Measurements from ENCODE around the gene RAVER1.

The RAVER1 gene

GRCh38 chr19:10292789-10293636 is 40.3 kb downstream of the RAVER1 start:
- ATAC-seq: no peak
- TF ChIP-seq, protein P1, sequence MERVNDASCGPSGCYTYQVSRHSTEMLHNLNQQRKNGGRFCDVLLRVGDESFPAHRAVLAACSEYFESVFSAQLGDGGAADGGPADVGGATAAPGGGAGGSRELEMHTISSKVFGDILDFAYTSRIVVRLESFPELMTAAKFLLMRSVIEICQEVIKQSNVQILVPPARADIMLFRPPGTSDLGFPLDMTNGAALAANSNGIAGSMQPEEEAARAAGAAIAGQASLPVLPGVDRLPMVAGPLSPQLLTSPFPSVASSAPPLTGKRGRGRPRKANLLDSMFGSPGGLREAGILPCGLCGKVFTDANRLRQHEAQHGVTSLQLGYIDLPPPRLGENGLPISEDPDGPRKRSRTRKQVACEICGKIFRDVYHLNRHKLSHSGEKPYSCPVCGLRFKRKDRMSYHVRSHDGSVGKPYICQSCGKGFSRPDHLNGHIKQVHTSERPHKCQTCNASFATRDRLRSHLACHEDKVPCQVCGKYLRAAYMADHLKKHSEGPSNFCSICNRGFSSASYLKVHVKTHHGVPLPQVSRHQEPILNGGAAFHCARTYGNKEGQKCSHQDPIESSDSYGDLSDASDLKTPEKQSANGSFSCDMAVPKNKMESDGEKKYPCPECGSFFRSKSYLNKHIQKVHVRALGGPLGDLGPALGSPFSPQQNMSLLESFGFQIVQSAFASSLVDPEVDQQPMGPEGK (CRISPR knock-in tag; IDR thresholded peaks at IDR 0.05; ENCODE audit: borderline replicate concordance): no peak
- TF ChIP-seq SNAI2 (CRISPR knock-in tag; IDR thresholded peaks at IDR 0.05) (no peak), ZFP3 (CRISPR knock-in tag; IDR thresholded peaks at IDR 0.05) (no peak), PPARA (CRISPR knock-in tag; IDR thresholded peaks at IDR 0.05; ENCODE audit: borderline replicate concordance) (no peak), BACH2 (CRISPR knock-in tag; IDR thresholded peaks at IDR 0.05; ENCODE audit: borderline replicate concordance) (no peak), TOX (CRISPR knock-in tag; IDR thresholded peaks at IDR 0.05; ENCODE audit: borderline replicate concordance) (no peak)

- TF ChIP-seq, protein P2, sequence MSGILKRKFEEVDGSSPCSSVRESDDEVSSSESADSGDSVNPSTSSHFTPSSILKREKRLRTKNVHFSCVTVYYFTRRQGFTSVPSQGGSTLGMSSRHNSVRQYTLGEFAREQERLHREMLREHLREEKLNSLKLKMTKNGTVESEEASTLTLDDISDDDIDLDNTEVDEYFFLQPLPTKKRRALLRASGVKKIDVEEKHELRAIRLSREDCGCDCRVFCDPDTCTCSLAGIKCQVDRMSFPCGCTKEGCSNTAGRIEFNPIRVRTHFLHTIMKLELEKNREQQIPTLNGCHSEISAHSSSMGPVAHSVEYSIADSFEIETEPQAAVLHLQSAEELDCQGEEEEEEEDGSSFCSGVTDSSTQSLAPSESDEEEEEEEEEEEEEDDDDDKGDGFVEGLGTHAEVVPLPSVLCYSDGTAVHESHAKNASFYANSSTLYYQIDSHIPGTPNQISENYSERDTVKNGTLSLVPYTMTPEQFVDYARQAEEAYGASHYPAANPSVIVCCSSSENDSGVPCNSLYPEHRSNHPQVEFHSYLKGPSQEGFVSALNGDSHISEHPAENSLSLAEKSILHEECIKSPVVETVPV (CRISPR knock-in tag; IDR thresholded peaks at IDR 0.05): no peak
- TF ChIP-seq, protein P3, sequence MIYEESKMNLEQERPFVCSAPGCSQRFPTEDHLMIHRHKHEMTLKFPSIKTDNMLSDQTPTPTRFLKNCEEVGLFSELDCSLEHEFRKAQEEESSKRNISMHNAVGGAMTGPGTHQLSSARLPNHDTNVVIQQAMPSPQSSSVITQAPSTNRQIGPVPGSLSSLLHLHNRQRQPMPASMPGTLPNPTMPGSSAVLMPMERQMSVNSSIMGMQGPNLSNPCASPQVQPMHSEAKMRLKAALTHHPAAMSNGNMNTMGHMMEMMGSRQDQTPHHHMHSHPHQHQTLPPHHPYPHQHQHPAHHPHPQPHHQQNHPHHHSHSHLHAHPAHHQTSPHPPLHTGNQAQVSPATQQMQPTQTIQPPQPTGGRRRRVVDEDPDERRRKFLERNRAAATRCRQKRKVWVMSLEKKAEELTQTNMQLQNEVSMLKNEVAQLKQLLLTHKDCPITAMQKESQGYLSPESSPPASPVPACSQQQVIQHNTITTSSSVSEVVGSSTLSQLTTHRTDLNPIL (CRISPR knock-in tag; IDR thresholded peaks at IDR 0.05; ENCODE audit: low read depth): no peak
- TF ChIP-seq ZNF8 (CRISPR knock-in tag; IDR thresholded peaks at IDR 0.05) (no peak), ARNTL (CRISPR knock-in tag; IDR thresholded peaks at IDR 0.05; ENCODE audit: borderline replicate concordance, low read depth) (no peak), ZFP30 (CRISPR knock-in tag; IDR thresholded peaks at IDR 0.05) (no peak), RARB (CRISPR knock-in tag; IDR thresholded peaks at IDR 0.05) (no peak), TCF4 (CRISPR knock-in tag; IDR thresholded peaks at IDR 0.05; ENCODE audit: borderline replicate concordance) (no peak), SNAI2 (CRISPR knock-in tag; IDR thresholded peaks at IDR 0.05) (no peak), BACH2 (CRISPR knock-in tag; IDR thresholded peaks at IDR 0.05; ENCODE audit: borderline replicate concordance) (no peak), ZNF70 (CRISPR knock-in tag; IDR thresholded peaks at IDR 0.05) (no peak), ISL1 (CRISPR knock-in tag; IDR thresholded peaks at IDR 0.05) (no peak)
- TF ChIP-seq, protein P4, sequence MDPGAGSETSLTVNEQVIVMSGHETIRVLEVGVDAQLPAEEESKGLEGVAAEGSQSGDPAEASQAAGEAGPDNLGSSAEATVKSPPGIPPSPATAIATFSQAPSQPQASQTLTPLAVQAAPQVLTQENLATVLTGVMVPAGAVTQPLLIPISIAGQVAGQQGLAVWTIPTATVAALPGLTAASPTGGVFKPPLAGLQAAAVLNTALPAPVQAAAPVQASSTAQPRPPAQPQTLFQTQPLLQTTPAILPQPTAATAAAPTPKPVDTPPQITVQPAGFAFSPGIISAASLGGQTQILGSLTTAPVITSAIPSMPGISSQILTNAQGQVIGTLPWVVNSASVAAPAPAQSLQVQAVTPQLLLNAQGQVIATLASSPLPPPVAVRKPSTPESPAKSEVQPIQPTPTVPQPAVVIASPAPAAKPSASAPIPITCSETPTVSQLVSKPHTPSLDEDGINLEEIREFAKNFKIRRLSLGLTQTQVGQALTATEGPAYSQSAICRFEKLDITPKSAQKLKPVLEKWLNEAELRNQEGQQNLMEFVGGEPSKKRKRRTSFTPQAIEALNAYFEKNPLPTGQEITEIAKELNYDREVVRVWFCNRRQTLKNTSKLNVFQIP (CRISPR knock-in tag; IDR thresholded peaks at IDR 0.05; ENCODE audit: borderline replicate concordance, low read depth): no peak
- ATAC-seq: peak; percentile 65
These were observed 41.0 kb downstream of the RAVER1 start for GRCh38 chr19:10292206-10292788.

GRCh38 chr19:10291554-10292205 is 41.6 kb downstream of the RAVER1 start:
- ATAC-seq: peak; percentile 19
- TF ChIP-seq GLIS3 (CRISPR knock-in tag; IDR thresholded peaks at IDR 0.05) (no peak), CSDC2 (CRISPR knock-in tag; IDR thresholded peaks at IDR 0.05) (no peak), ZFP30 (CRISPR knock-in tag; IDR thresholded peaks at IDR 0.05) (no peak), TSHZ2 (CRISPR knock-in tag; IDR thresholded peaks at IDR 0.05) (no peak), ARNTL (CRISPR knock-in tag; IDR thresholded peaks at IDR 0.05; ENCODE audit: borderline replicate concordance, low read depth) (no peak), ZNF565 (CRISPR knock-in tag; conservative IDR thresholded peaks at IDR 0.05; ENCODE audit: low read depth) (no peak)
- TF ChIP-seq, protein P3 (CRISPR knock-in tag; IDR thresholded peaks at IDR 0.05; ENCODE audit: low read depth): no peak
